AG04450 (cell line): ENCODE data around the gene GLIS1. TPM values are rescaled to one million over a fixed set of nuclear protein-coding genes. Genes with fewer than 3 reads are reported as not detected.

Experiments
- CTCF ChIA-PET: fragments of 300-600, 350-600 bp; formaldehyde crosslinking; extraction: SDS; loops from one replicate; lab custom pipeline; 2022; ENCODE audit warnings: antibody characterized with exemption, inconsistent platforms; lab: Charles Lee
- POLR2A ChIA-PET: fragments of 350-600 bp; formaldehyde crosslinking; extraction: SDS; loops from one replicate; lab custom pipeline; 2021; ENCODE audit warnings: antibody characterized with exemption, inconsistent platforms; lab: Yijun Ruan, JAX
- DNase-seq: peaks from one replicate; pipeline ENCODE4 v3.0.0-alpha.2; 2011; ENCODE audit warnings: low read depth, low spot score
- H3K27ac ChIP-seq: one replicate; pipeline ENCODE4 v1.5.1; 2012; ENCODE audit warnings: low read depth, low read length, control low read depth
- H3K27me3 ChIP-seq: one replicate; pipeline ENCODE4 v1.6.0; 2012; ENCODE audit warnings: low read length; ENCODE audit not compliant: control insufficient read depth, insufficient read depth
- H3K4me3 ChIP-seq: 2 replicates; pipeline ENCODE4 v1.5.1; 2011; ENCODE audit warnings: mild to moderate bottlenecking, low read depth, low read length, control low read depth
- H3K9me3 ChIP-seq: 2 replicates; pipeline ENCODE4 v1.5.1; 2012; ENCODE audit warnings: low read length; ENCODE audit not compliant: control insufficient read depth, insufficient read depth
- CTCF ChIP-seq: IDR thresholded peaks from 2 replicates; pipeline ENCODE4 v1.5.1; 2011; ENCODE audit warnings: low read depth, low read length, control low read depth, inconsistent platforms
- polyA plus RNA-seq: library from polyadenylated mRNA; depleted of rRNA; stranded (reverse); fragments of >200 nt; gene quantifications from 2 replicates; pipeline ENCODE4 v1.2.3, GENCODE V29; 2011

GLIS1 gene
- polyA plus RNA-seq, 1 experiment: 0.77 TPM

GRCh38 chr1:53560581-53561502 lies 178.1 kb downstream of the GLIS1 start:
- no peak for TF ChIP-seq CTCF
- POLR2A ChIA-PET: interaction anchor here (1.0 to 1.2 kb wide), 2 partner anchors 9 to 13 kb away, joined by 4 to 5 read pairs; no protein-coding TSS in a partner anchor
- Histone ChIP-seq H3K27me3 (no peaks in the 10 kb centered on the region), H3K4me3 (no peak overlapping the region), H3K9me3 (no peaks in the 10 kb centered on the region), H3K27ac (no peak overlapping the region)
- DNase-seq: no peak
- CTCF ChIA-PET: no interaction called here

DNA sequence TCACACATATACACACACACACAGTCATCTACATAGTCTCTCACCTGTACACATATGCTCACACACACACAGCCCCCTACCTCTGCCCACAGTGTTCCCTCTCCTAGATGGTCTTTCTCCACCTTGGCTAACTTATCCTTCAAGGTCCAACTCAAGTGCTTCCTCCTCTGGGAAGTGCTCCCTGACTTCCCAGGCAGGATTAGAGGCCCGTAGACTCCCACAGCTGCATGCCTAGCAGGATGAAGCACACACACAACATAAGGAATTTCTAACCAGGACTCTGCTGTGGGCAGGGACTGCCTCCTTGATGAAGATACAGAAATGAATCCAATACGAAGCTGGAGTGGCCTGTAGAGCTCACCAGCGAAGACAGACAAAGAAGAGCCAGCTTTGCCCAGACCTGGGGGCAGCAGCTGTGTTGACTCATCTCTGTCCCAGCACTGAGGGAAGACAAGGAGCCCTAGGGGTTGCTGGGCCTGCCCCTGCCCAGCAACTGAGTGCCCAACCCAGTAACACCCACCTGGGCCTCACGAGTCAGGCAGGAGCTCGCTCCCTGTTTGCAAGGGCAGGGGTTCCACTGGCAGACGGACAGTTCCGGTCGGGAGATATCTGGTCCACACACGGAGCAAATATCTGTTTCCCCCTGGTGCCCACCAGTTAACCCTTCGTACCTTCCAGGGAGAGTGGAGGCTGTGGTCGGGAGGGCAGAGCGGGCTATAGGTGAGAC lies 178.9 kb downstream of the GLIS1 start:
- CTCF ChIA-PET: no interaction called here
- H3K27me3 ChIP-seq: no peaks in the 10 kb centered on the region
- no peak for TF ChIP-seq CTCF
- H3K9me3 ChIP-seq: no peaks in the 10 kb centered on the region
- H3K27ac ChIP-seq: no peak overlapping the region
- H3K4me3 ChIP-seq: no peak overlapping the region
- DNase-seq: no peak
- POLR2A ChIA-PET: interaction anchor here (1.0 to 1.2 kb wide), 3 partner anchors 8 to 40 kb away, joined by 3 to 5 read pairs (median 4); no protein-coding TSS in a partner anchor

- ChIA-PET CTCF (no interaction called here), POLR2A (interaction anchor here (1.1 kb wide), 1 partner anchor 39 kb away, joined by 3 read pairs; no protein-coding TSS in a partner anchor)
- H3K27me3 ChIP-seq: no peaks in the 10 kb centered on the region
- TF ChIP-seq CTCF: no peak
- DNase-seq: no peak
- H3K27ac ChIP-seq: no peak overlapping the region
- no peaks in the 10 kb centered on the region; the same call in 1 of the 2 replicates for H3K9me3 ChIP-seq
- no peak overlapping the region for H3K4me3 ChIP-seq
These were observed 179.6 kb downstream of the GLIS1 start for GRCh38 chr1:53559391-53559815.

GRCh38 chr1:53558739-53559315 lies 180.1 kb downstream of the GLIS1 start:
- no peak for TF ChIP-seq CTCF
- ChIA-PET POLR2A (interaction anchor here (1.1 kb wide), 1 partner anchor 39 kb away, joined by 3 read pairs; no protein-coding TSS in a partner anchor), CTCF (no interaction called here)

More at GRCh38 chr1:53558739-53559315, 180.1 kb downstream of the GLIS1 start:
- Histone ChIP-seq H3K27me3 (no peaks in the 10 kb centered on the region), H3K9me3 (no peaks in the 10 kb centered on the region; the same call in 1 of the 2 replicates), H3K27ac (no peak overlapping the region), H3K4me3 (no peak overlapping the region)
- no peak for DNase-seq
